Thyroid gland (tissue), 4 donors: ENCODE results near the gene NDUFB6. TPM values are rescaled to one million over a fixed set of nuclear protein-coding genes. Genes with fewer than 3 reads are reported as not detected.
"Not testable (repeated sequence)": the region's sequence is repeated elsewhere in the genome, so short reads cannot be mapped to it uniquely, and the experiment has no call there.

Experiments used
- DNase-seq, 2 donors: peaks; one replicate each; pipeline ENCODE4 v3.0.0-alpha.2; 2019
- H3K27ac ChIP-seq, 3 donors: fragments of 200-600 bp; sonication (generic); 1 replicate in 2 of 3; 2 replicates in 1 of 3; pipeline ENCODE4 v1.5.1; 2016 to 2019; ENCODE audit warnings: mild to moderate bottlenecking in 1 of 3, moderate library complexity in 1 of 3
- H3K27me3 ChIP-seq: fragments of 200-600 bp; sonication (generic); one replicate; pipeline ENCODE4 v1.5.1; 2019
- H3K36me3 ChIP-seq, 2 donors: fragments of 200-600 bp; sonication (generic); one replicate each; pipeline ENCODE4 v1.5.1; 2016 to 2019
- H3K4me1 ChIP-seq, 2 donors: fragments of 200-600 bp; sonication (generic); one replicate each; pipeline ENCODE4 v1.5.1; 2017 to 2019
- H3K4me3 ChIP-seq, 3 donors: fragments of 200-600 bp; sonication (generic); replicated peaks in 1 of 3; 1 replicate in 2 of 3; 2 replicates in 1 of 3; pipeline ENCODE4 v1.5.1; 2016; ENCODE audit warnings: mild to moderate bottlenecking in 1 of 3
- H3K9me3 ChIP-seq: fragments of 200-600 bp; sonication (generic); one replicate; pipeline ENCODE4 v1.5.1; 2017
- CTCF ChIP-seq, 6 experiments: fragments of 200-600 bp in 3 of 6; fragments of 450-650 bp in 3 of 6; sonication (generic) in 3 of 6; IDR thresholded peaks; one replicate each; pipeline ENCODE4 v1.5.1; 2016 to 2019; ENCODE audit warnings: antibody characterized with exemption in 6 of 6, mild to moderate bottlenecking in 2 of 6, inconsistent platforms in 1 of 6, moderate library complexity in 1 of 6
- POLR2A ChIP-seq, 2 donors: fragments of 450-650 bp; IDR thresholded peaks; one replicate each; pipeline ENCODE4 v1.6.1; 2017; ENCODE audit warnings: antibody characterized with exemption in 2 of 2, mild to moderate bottlenecking in 2 of 2, moderate library complexity in 1 of 2
- WGBS, 2 donors: methylation state at CpG; one replicate each; pipeline ENCODE4 v1.1.5; 2017; 5-methylcytosine and 5-hydroxymethylcytosine counted together
- intact Hi-C: fragments of 100-400 bp; cut with DNase I; formaldehyde crosslinking; loops from one replicate; pipeline ENCODE4 v1.15.1; 2023
- total RNA-seq, 4 donors: library from RNA; depleted of rRNA; stranded (reverse); fragments of >200 nt; gene quantifications; one replicate each; pipeline ENCODE4 v1.2.3, GENCODE V29; 2016

Gene NDUFB6
- total RNA-seq, 4 donors from 2014 or later = 19.1 to 78.2 (median 57.9) TPM

- 37 to 38% methylated on average over 22 of the region's 22 CpGs for WGBS, 2 donors
- peak overlapping the region; percentile 32 to 35 (median 32) for H3K4me3 ChIP-seq
- no peaks in the 10 kb centered on the region for H3K36me3 ChIP-seq
- intact Hi-C loops = loop anchor here (5.0 kb wide), 2 partner anchors 57 to 148 kb away; no protein-coding TSS in a partner anchor
- H3K4me1 ChIP-seq = peaks cover 0 to 23% of the 10 kb centered on the region in 2 donors
- peak; percentile 20 to 21 for DNase-seq
- no peaks in the 10 kb centered on the region for H3K27me3 ChIP-seq
- TF ChIP-seq CTCF (IDR thresholded peaks at IDR 0.05) = no peak
- no peak for TF ChIP-seq POLR2A (IDR thresholded peaks at IDR 0.05)
- H3K9me3 ChIP-seq = no peaks in the 10 kb centered on the region
- peak overlapping the region in 2 of 3 donors; percentile 78 to 95 for H3K27ac ChIP-seq
Measured at GRCh38 chr9:32524892-32525708, 47.9 kb downstream of the NDUFB6 start.

GRCh38 chr9:32524558-32524891, 48.4 kb downstream of the NDUFB6 start:
- intact Hi-C loops, DNase-seq, H3K36me3 ChIP-seq, H3K27ac ChIP-seq, H3K4me3 ChIP-seq, H3K9me3 ChIP-seq, H3K27me3 ChIP-seq: not testable (repeated sequence)
- WGBS, 2 donors = 93 to 96% methylated on average over 11 of the region's 11 CpGs
- H3K4me1 ChIP-seq = peaks cover 0 to 23% of the 10 kb centered on the region in 2 donors

GRCh38 chr9:32523910-32524309, 49.0 kb downstream of the NDUFB6 start:
- H3K36me3 ChIP-seq = no peaks in the 10 kb centered on the region
- H3K9me3 ChIP-seq = no peaks in the 10 kb centered on the region
- H3K27ac ChIP-seq = no peak overlapping the region
- peaks cover 0 to 23% of the 10 kb centered on the region in 2 donors for H3K4me1 ChIP-seq
- no peak for DNase-seq
- WGBS, 2 donors = 86 to 89% methylated on average over 1 of the region's 1 CpG
- intact Hi-C loops = no loop called here
- H3K27me3 ChIP-seq = no peaks in the 10 kb centered on the region
- no peak overlapping the region for H3K4me3 ChIP-seq
- TF ChIP-seq POLR2A (IDR thresholded peaks at IDR 0.05) (no peak), CTCF (IDR thresholded peaks at IDR 0.05) (no peak)

GRCh38 chr9:32518276-32518675, 54.7 kb downstream of the NDUFB6 start:
- no peaks in the 10 kb centered on the region for H3K9me3 ChIP-seq
- H3K27me3 ChIP-seq = no peaks in the 10 kb centered on the region
- H3K4me1 ChIP-seq = peaks cover 0 to 6% of the 10 kb centered on the region in 2 donors
- H3K36me3 ChIP-seq = no peaks in the 10 kb centered on the region
- no peak overlapping the region for H3K4me3 ChIP-seq
- TF ChIP-seq POLR2A (IDR thresholded peaks at IDR 0.05) = no peak
- TF ChIP-seq CTCF (IDR thresholded peaks at IDR 0.05) = no peak
- no peak for DNase-seq
- H3K27ac ChIP-seq = no peak overlapping the region
- WGBS, 2 donors = 91 to 92% methylated on average over 1 of the region's 1 CpG
- intact Hi-C loops = no loop called here

GRCh38 chr9:32516241-32516640, 56.7 kb downstream of the NDUFB6 start:
- DNase-seq = no peak
- intact Hi-C loops = no loop called here
- H3K27me3 ChIP-seq = no peaks in the 10 kb centered on the region
- no peaks in the 10 kb centered on the region for H3K36me3 ChIP-seq
- TF ChIP-seq POLR2A (IDR thresholded peaks at IDR 0.05) = no peak
- TF ChIP-seq CTCF (IDR thresholded peaks at IDR 0.05) = no peak
- peaks cover 0 to 6% of the 10 kb centered on the region in 2 donors for H3K4me1 ChIP-seq
- H3K9me3 ChIP-seq = no peaks in the 10 kb centered on the region
- no peak overlapping the region for H3K4me3 ChIP-seq
- H3K27ac ChIP-seq = peak overlapping the region in 1 of 3 donors; percentile 61
